SK-N-SH (cell line): Measurements from ENCODE around the gene CCDC32. TPM values are rescaled to one million over a fixed set of nuclear protein-coding genes. Genes with fewer than 3 reads are reported as not detected.

Source experiments
- CTCF ChIA-PET: fragments of 300-600, 350-600 bp; formaldehyde crosslinking; extraction: SDS; loops from one replicate; lab custom pipeline; 2021; lab: Yijun Ruan, JAX
- POLR2A ChIA-PET: fragments of 350-600 bp; sonication (Branson Sonifier 250); formaldehyde crosslinking; extraction: SDS; loops from one replicate; lab custom pipeline; 2020; ENCODE audit warnings: antibody characterized with exemption, inconsistent platforms; lab: Yijun Ruan, JAX
- DNase-seq: peaks from one replicate; pipeline ENCODE4 v3.0.0; 2012
- H2AFZ ChIP-seq: fragments of 200-600 bp; sonication (generic); 2 replicates; pipeline ENCODE4 v1.8.1; 2016; ENCODE audit warnings: antibody characterized with exemption, mild to moderate bottlenecking, low read depth
- H3F3A ChIP-seq: fragments of 200-600 bp; sonication (generic); replicated peaks from 2 replicates; pipeline ENCODE3; 2016; ENCODE audit warnings: antibody characterized with exemption, mild to moderate bottlenecking; ENCODE audit not compliant: insufficient read depth
- H3K27ac ChIP-seq, 2 experiments: fragments of 200-500 bp in 1 of 2; fragments of 200-600 bp in 1 of 2; sonication (Bioruptor generic) in 1 of 2; sonication (generic), shearing (Covaris generic) in 1 of 2; 2 replicates each; pipeline versions ENCODE4 v1.5.1 to v1.6.1; 2014 to 2016; ENCODE audit warnings: low read depth in 2 of 2, inconsistent platforms in 1 of 2, low read length in 1 of 2, mild to moderate bottlenecking in 1 of 2, mixed read lengths in 1 of 2
- H3K27me3 ChIP-seq: fragments of 200-600 bp; sonication (generic), shearing (Covaris generic); 2 replicates; pipeline ENCODE4 v1.6.1; 2016; ENCODE audit warnings: mixed run types; ENCODE audit not compliant: insufficient read depth
- H3K36me3 ChIP-seq, 2 experiments: fragments of 200-500 bp in 1 of 2; fragments of 200-600 bp in 1 of 2; sonication (Bioruptor generic) in 1 of 2; sonication (generic) in 1 of 2; replicated peaks in 1 of 2; 2 replicates each; pipeline versions ENCODE3 to v1.5.1; 2014 to 2016; ENCODE audit warnings: low read length in 1 of 2, mild to moderate bottlenecking in 1 of 2; ENCODE audit not compliant: insufficient read depth in 2 of 2, control insufficient read depth in 1 of 2
- H3K4me1 ChIP-seq, 2 experiments: fragments of 200-500 bp in 1 of 2; fragments of 200-600 bp in 1 of 2; sonication (Bioruptor generic) in 1 of 2; sonication (generic), shearing (Covaris generic) in 1 of 2; 2 replicates each; pipeline versions ENCODE4 v1.5.1 to v1.6.1; 2014 to 2016; ENCODE audit warnings: low read depth in 1 of 2, low read length in 1 of 2, mixed run types in 1 of 2; ENCODE audit not compliant: insufficient read depth in 2 of 2, control insufficient read depth in 1 of 2
- H3K4me2 ChIP-seq: fragments of 200-600 bp; sonication (generic), shearing (Covaris generic); 2 replicates; pipeline ENCODE4 v1.6.1; 2017; ENCODE audit warnings: mixed run types
- H3K4me3 ChIP-seq, 2 experiments: fragments of 200-500 bp in 1 of 2; fragments of 200-600 bp in 1 of 2; sonication (Bioruptor generic) in 1 of 2; sonication (generic), shearing (Covaris generic) in 1 of 2; 2 replicates each; pipeline versions ENCODE4 v1.5.1 to v1.8.1; 2014 to 2016; ENCODE audit warnings: low read depth in 2 of 2, inconsistent platforms in 1 of 2, low read length in 1 of 2, mild to moderate bottlenecking in 1 of 2, mixed read lengths in 1 of 2, moderate library complexity in 1 of 2
- H3K79me2 ChIP-seq: fragments of 200-600 bp; sonication (generic); 2 replicates; pipeline ENCODE4 v1.8.1; 2017; ENCODE audit warnings: mild to moderate bottlenecking; ENCODE audit not compliant: insufficient read depth
- H3K9ac ChIP-seq: fragments of 200-600 bp; sonication (generic); 2 replicates; pipeline ENCODE4 v1.6.1; 2017; ENCODE audit warnings: mixed run types
- H3K9me2 ChIP-seq: fragments of 200-600 bp; sonication (generic); 2 replicates; pipeline ENCODE4 v1.6.1; 2017; ENCODE audit warnings: mixed run types
- H3K9me3 ChIP-seq: fragments of 200-600 bp; sonication (generic); 2 replicates; pipeline ENCODE4 v1.6.1; 2017; ENCODE audit warnings: mixed run types, mild to moderate bottlenecking, moderate library complexity
- H4K20me1 ChIP-seq: fragments of 200-600 bp; sonication (generic); 2 replicates; pipeline ENCODE4 v1.6.1; 2017; ENCODE audit warnings: mild to moderate bottlenecking, mixed run types; ENCODE audit not compliant: insufficient read depth
- CHD2 ChIP-seq: fragments of 150-350 bp; IDR thresholded peaks from 2 replicates; pipeline ENCODE4 v1.6.1; 2018; ENCODE audit warnings: low read length; ENCODE audit not compliant: partially characterized antibody
- ELF1 ChIP-seq: IDR thresholded peaks from 2 replicates; pipeline ENCODE4 v1.4.0; 2012
- EZH2phosphoT487 ChIP-seq: fragments of 200-600 bp; sonication (generic); IDR thresholded peaks from 2 replicates; pipeline ENCODE4 v1.6.1; 2017; ENCODE audit warnings: low read depth, mixed run types, mild to moderate bottlenecking, antibody characterized with exemption, moderate library complexity, borderline replicate concordance
- FOSL2 ChIP-seq: IDR thresholded peaks from 2 replicates; pipeline ENCODE4 v1.4.0; 2012; ENCODE audit warnings: low read depth, mild to moderate bottlenecking, moderate library complexity, borderline replicate concordance
- FOXJ3 ChIP-seq: sonication (generic); formaldehyde crosslinking; IDR thresholded peaks from 2 replicates; pipeline ENCODE4 v1.5.1; 2020; ENCODE audit warnings: mild to moderate bottlenecking, missing genetic modification reagents
- GABPA ChIP-seq: IDR thresholded peaks from 2 replicates; pipeline ENCODE4 v1.4.0; 2012; ENCODE audit warnings: low read depth, mild to moderate bottlenecking
- JUND ChIP-seq: IDR thresholded peaks from 2 replicates; pipeline ENCODE4 v1.4.0; 2012
- MEF2A ChIP-seq: IDR thresholded peaks from 2 replicates; pipeline ENCODE4 v1.4.0; 2012; ENCODE audit warnings: low read depth, borderline replicate concordance
- POLR2AphosphoS5 ChIP-seq: IDR thresholded peaks from 2 replicates; pipeline ENCODE4 v1.6.1; 2012; ENCODE audit warnings: low read depth, low read length
- RXRA ChIP-seq: IDR thresholded peaks from 2 replicates; pipeline ENCODE4 v1.4.0; 2012; ENCODE audit warnings: low read depth, mild to moderate bottlenecking, borderline replicate concordance
- TCF12 ChIP-seq: IDR thresholded peaks from 2 replicates; pipeline ENCODE4 v1.4.0; 2012
- YY1 ChIP-seq: IDR thresholded peaks from 2 replicates; pipeline ENCODE4 v1.4.0; 2012; ENCODE audit warnings: low read depth, mild to moderate bottlenecking
- WGBS: methylation state at CpG from one replicate; pipeline ENCODE4 v1.1.6; 2017; ENCODE audit warnings: low lambda C conversion rate; 5-methylcytosine and 5-hydroxymethylcytosine counted together
- polyA plus RNA-seq, 3 experiments: library from polyadenylated mRNA; depleted of rRNA; stranded (reverse); fragments of >200 nt; gene quantifications; 2 replicates each; pipeline ENCODE4 v1.2.3, GENCODE V29; 2012
- TF ChIP-seq, protein P1 (sequence below): IDR thresholded peaks from 2 replicates; pipeline ENCODE4 v1.6.1; 2012; ENCODE audit warnings: mild to moderate bottlenecking, low read depth, low read length, moderate library complexity
- TF ChIP-seq, protein P2 (sequence below): IDR thresholded peaks from 2 replicates; pipeline ENCODE4 v1.4.0; 2012; ENCODE audit warnings: low read depth
- TF ChIP-seq, protein P3 (sequence below): IDR thresholded peaks from 2 replicates; pipeline ENCODE4 v1.4.0; 2012; ENCODE audit warnings: low read depth, borderline replicate concordance
- TF ChIP-seq, protein P4 (sequence below): IDR thresholded peaks from 2 replicates; pipeline ENCODE4; 2012

CCDC32 gene
- polyA plus RNA-seq, 1 of the 3 experiments (the other 2 are of a cell fraction), result 7.4 TPM

DNA sequence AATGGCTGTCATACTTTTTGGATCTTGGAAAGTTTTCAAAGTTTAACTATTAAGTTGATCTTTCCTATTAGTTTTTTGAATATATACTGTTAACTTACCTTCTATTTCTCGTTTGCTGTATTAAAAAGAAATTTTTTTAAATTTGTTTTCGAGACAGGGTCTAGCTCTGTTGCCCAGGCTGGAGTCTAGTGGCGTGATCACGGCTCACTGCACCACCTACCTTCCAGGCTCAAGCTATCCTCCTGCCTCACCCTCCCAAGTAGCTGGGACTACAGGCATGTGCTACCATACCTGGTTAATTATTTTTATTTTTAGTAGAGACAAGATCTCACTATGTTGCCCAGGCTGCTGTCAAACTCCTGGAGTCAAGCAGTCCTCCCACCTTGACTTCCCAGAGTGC, 33.8 kb upstream of the CCDC32 start:
- 98% methylated on average over 4 of the region's 4 CpGs for WGBS

More for the DNA sequence above, 33.8 kb upstream of the CCDC32 start:
- no peak overlapping the region for H3K27ac ChIP-seq
- no peak overlapping the region for H3K4me2 ChIP-seq
- TF ChIP-seq, protein P1, sequence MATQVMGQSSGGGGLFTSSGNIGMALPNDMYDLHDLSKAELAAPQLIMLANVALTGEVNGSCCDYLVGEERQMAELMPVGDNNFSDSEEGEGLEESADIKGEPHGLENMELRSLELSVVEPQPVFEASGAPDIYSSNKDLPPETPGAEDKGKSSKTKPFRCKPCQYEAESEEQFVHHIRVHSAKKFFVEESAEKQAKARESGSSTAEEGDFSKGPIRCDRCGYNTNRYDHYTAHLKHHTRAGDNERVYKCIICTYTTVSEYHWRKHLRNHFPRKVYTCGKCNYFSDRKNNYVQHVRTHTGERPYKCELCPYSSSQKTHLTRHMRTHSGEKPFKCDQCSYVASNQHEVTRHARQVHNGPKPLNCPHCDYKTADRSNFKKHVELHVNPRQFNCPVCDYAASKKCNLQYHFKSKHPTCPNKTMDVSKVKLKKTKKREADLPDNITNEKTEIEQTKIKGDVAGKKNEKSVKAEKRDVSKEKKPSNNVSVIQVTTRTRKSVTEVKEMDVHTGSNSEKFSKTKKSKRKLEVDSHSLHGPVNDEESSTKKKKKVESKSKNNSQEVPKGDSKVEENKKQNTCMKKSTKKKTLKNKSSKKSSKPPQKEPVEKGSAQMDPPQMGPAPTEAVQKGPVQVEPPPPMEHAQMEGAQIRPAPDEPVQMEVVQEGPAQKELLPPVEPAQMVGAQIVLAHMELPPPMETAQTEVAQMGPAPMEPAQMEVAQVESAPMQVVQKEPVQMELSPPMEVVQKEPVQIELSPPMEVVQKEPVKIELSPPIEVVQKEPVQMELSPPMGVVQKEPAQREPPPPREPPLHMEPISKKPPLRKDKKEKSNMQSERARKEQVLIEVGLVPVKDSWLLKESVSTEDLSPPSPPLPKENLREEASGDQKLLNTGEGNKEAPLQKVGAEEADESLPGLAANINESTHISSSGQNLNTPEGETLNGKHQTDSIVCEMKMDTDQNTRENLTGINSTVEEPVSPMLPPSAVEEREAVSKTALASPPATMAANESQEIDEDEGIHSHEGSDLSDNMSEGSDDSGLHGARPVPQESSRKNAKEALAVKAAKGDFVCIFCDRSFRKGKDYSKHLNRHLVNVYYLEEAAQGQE, result no peak
- TF ChIP-seq FOXJ3 (CRISPR knock-in tag) (no peak), POLR2AphosphoS5 (no peak), JUND (no peak), RXRA (no peak), YY1 (no peak), TCF12 (no peak), CHD2 (no peak), EZH2phosphoT487 (no peak), GABPA (no peak), MEF2A (no peak), ELF1 (no peak), FOSL2 (no peak)
- TF ChIP-seq, protein P2, sequence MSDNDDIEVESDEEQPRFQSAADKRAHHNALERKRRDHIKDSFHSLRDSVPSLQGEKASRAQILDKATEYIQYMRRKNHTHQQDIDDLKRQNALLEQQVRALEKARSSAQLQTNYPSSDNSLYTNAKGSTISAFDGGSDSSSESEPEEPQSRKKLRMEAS, result no peak
- TF ChIP-seq, protein P3, sequence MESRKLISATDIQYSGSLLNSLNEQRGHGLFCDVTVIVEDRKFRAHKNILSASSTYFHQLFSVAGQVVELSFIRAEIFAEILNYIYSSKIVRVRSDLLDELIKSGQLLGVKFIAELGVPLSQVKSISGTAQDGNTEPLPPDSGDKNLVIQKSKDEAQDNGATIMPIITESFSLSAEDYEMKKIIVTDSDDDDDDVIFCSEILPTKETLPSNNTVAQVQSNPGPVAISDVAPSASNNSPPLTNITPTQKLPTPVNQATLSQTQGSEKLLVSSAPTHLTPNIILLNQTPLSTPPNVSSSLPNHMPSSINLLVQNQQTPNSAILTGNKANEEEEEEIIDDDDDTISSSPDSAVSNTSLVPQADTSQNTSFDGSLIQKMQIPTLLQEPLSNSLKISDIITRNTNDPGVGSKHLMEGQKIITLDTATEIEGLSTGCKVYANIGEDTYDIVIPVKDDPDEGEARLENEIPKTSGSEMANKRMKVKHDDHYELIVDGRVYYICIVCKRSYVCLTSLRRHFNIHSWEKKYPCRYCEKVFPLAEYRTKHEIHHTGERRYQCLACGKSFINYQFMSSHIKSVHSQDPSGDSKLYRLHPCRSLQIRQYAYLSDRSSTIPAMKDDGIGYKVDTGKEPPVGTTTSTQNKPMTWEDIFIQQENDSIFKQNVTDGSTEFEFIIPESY, result no peak
- TF ChIP-seq, protein P4, sequence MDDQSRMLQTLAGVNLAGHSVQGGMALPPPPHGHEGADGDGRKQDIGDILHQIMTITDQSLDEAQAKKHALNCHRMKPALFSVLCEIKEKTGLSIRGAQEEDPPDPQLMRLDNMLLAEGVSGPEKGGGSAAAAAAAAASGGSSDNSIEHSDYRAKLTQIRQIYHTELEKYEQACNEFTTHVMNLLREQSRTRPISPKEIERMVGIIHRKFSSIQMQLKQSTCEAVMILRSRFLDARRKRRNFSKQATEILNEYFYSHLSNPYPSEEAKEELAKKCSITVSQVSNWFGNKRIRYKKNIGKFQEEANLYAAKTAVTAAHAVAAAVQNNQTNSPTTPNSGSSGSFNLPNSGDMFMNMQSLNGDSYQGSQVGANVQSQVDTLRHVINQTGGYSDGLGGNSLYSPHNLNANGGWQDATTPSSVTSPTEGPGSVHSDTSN, result no peak
- H3K4me3 ChIP-seq, result no peak overlapping the region
- H3K36me3 ChIP-seq, result no peaks in the 10 kb centered on the region
- peaks cover 92% of the 10 kb centered on the region for H3K79me2 ChIP-seq
- no peaks in the 10 kb centered on the region for H3K27me3 ChIP-seq
- H3K9ac ChIP-seq, result no peak overlapping the region
- H2AFZ ChIP-seq, result no peak overlapping the region
- H3K4me1 ChIP-seq, result no peaks in the 10 kb centered on the region
- no peak for DNase-seq
- H4K20me1 ChIP-seq, result no peaks in the 10 kb centered on the region
- H3K9me2 ChIP-seq, result no peaks in the 10 kb centered on the region
- CTCF ChIA-PET, result interaction anchor here (1.5 to 3.2 kb wide), 2 partner anchors 9 to 11 kb away, joined by 5 to 9 read pairs; no protein-coding TSS in a partner anchor
- POLR2A ChIA-PET, result no interaction called here
- no peaks in the 10 kb centered on the region for H3K9me3 ChIP-seq
- no peaks in the 10 kb centered on the region for H3F3A ChIP-seq
